IgD-negative memory B cell (primary cell): ENCODE measurements around the gene RALGAPB. TPM values are rescaled to one million over a fixed set of nuclear protein-coding genes. Genes with fewer than 3 reads are reported as not detected.
"Not testable (repeated sequence)": the region's sequence is repeated elsewhere in the genome, so short reads cannot be mapped to it uniquely, and the experiment has no call there.

ENCODE experiments used
- H3K27ac Mint-ChIP-seq, 3 donors: one replicate each; pipeline ENCODE4 v1.8.0; 2020 to 2022; ENCODE audit warnings: mild to moderate bottlenecking in 3 of 3, mixed read lengths in 3 of 3, moderate library complexity in 1 of 3
- H3K27me3 Mint-ChIP-seq: one replicate; pipeline ENCODE4 v1.8.0; 2021; ENCODE audit warnings: mixed read lengths
- H3K36me3 Mint-ChIP-seq: one replicate; pipeline ENCODE4 v1.8.0; 2020; ENCODE audit warnings: mild to moderate bottlenecking, mixed read lengths
- H3K4me1 Mint-ChIP-seq, 3 donors: one replicate each; pipeline ENCODE4 v1.8.0; 2020 to 2022; ENCODE audit warnings: mixed read lengths in 3 of 3, mild to moderate bottlenecking in 1 of 3
- H3K4me3 Mint-ChIP-seq, 4 donors: one replicate each; pipeline ENCODE4 v1.8.0; 2020 to 2022; ENCODE audit warnings: mild to moderate bottlenecking in 4 of 4, mixed read lengths in 4 of 4, moderate library complexity in 3 of 4
- H3K9me3 Mint-ChIP-seq, 3 donors: one replicate each; pipeline ENCODE4 v1.8.0; 2020 to 2021; ENCODE audit warnings: mixed read lengths in 3 of 3, mild to moderate bottlenecking in 1 of 3
- polyA plus RNA-seq: library from polyadenylated mRNA; unstranded; fragments of 300-500 nt; fragmentation: Illumina TruSeq; gene quantifications from one replicate; pipeline ENCODE4 v1.2.3, GENCODE V29; 2021

The RALGAPB gene
- polyA plus RNA-seq, 1 donor from 2014 or later: 13.0 TPM

DNA sequence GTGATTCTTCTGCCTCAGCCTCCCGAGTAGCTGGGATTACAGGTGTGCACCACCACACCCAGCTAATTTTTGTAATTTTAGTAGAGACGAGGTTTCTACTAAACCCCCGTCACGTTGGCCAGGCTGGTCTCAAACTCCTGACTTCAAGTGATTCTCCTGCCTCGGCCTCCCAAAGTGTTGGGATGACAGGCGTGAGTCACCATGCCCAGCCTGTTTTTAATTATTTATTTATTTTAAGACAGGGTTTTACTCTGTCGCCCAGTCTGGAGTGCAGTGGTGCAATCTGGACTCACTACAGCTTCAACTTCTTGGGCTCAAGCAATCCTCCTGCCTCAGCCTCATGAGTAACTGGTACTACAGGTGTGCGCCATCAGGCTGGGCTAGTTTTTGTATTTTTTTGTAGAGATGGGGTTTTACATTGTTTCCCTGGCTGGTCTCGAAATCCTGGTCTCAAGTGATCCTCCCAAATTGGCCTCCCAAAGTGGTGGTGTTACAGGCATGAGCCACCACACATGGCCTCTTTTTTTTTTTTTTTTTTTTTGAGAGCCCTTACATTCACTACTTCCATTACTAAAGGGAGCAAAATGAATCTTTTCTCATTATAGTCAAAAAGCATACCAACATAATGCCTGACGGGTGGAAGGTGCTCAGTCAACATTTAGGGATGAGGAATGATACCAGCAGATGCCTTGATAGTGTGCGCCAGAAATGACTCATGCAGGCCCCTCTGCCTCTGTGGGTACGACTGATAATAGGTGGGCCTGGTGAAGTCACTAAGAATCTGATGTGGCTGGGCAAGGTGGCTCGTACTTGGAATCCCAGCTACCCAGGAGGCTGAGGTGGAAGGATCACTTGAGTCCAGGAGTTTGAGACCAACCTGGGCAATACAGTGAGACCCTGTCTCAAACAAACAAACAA lies 17.8 kb upstream of the RALGAPB start:
- Mint-ChIP-seq H3K36me3 (peaks cover 5% of the 10 kb centered on the region), H3K27ac (peak overlapping the region in 1 of 3 donors; percentile 67), H3K4me1 (peaks cover 0 to 7% (median 4%) of the 10 kb centered on the region in 3 donors), H3K9me3 (no peaks in the 10 kb centered on the region), H3K27me3 (no peaks in the 10 kb centered on the region), H3K4me3 (no peak overlapping the region)

- no peaks in the 10 kb centered on the region for H3K36me3 Mint-ChIP-seq
- H3K4me3 Mint-ChIP-seq: no peak overlapping the region
- no peaks in the 10 kb centered on the region for H3K9me3 Mint-ChIP-seq
- no peaks in the 10 kb centered on the region for H3K27me3 Mint-ChIP-seq
- H3K27ac Mint-ChIP-seq: no peak overlapping the region
- H3K4me1 Mint-ChIP-seq: peaks cover 0 to 7% (median 2%) of the 10 kb centered on the region in 3 donors
Measured at GRCh38 chr20:38458314-38458713, 14.3 kb upstream of the RALGAPB start.

GRCh38 chr20:38460040-38460623 lies 12.5 kb upstream of the RALGAPB start:
- H3K4me3 Mint-ChIP-seq: no peak overlapping the region
- H3K27me3 Mint-ChIP-seq: no peaks in the 10 kb centered on the region
- H3K9me3 Mint-ChIP-seq: no peaks in the 10 kb centered on the region
- H3K36me3 Mint-ChIP-seq: no peaks in the 10 kb centered on the region
- H3K27ac Mint-ChIP-seq: no peak overlapping the region
- peaks cover 0 to 3% (median 0%) of the 10 kb centered on the region in 3 donors for H3K4me1 Mint-ChIP-seq

DNA sequence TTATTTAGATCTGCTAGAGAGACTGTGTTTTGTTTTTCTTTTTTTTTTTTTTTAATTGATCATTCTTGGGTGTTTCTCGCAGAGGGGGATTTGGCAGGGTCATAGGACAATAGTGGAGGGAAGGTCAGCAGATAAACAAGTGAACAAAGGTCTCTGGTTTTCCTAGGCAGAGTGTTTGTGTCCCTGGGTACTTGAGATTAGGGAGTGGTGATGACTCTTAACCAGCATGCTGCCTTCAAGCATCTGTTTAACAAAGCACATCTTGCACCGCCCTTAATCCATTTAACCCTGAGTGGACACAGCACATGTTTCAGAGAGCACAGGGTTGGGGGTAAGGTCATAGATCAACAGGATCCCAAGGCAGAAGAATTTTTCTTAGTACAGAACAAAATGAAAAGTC lies 12.0 kb upstream of the RALGAPB start:
- H3K4me3 Mint-ChIP-seq, H3K9me3 Mint-ChIP-seq, H3K27ac Mint-ChIP-seq, H3K4me1 Mint-ChIP-seq, H3K27me3 Mint-ChIP-seq, H3K36me3 Mint-ChIP-seq: not testable (repeated sequence)

DNA sequence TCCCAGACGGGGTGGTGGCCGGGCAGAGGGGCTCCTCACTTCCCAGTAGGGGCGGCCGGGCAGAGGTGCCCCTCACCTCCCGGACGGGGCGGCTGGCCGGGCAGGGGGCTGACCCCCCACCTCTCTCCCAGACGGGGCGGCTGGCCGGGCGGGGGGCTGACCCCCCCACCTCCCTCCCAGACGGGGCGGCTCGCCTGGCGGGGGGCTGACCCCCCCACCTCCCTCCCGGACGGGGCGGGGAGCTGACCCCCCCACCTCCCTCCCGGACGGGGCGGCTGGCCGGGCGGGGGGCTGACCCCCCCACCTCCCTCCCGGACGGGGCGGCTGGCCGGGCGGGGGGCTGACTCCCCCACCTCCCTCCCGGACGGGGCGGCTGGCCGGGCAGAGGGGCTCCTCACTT lies 11.5 kb upstream of the RALGAPB start:
- not testable (repeated sequence) for H3K9me3 Mint-ChIP-seq, H3K27me3 Mint-ChIP-seq, H3K36me3 Mint-ChIP-seq, H3K4me3 Mint-ChIP-seq, H3K4me1 Mint-ChIP-seq, H3K27ac Mint-ChIP-seq

GRCh38 chr20:38461569-38461968 lies 11.1 kb upstream of the RALGAPB start:
- not testable (repeated sequence) for H3K27ac Mint-ChIP-seq, H3K36me3 Mint-ChIP-seq, H3K4me1 Mint-ChIP-seq, H3K27me3 Mint-ChIP-seq, H3K9me3 Mint-ChIP-seq, H3K4me3 Mint-ChIP-seq

DNA sequence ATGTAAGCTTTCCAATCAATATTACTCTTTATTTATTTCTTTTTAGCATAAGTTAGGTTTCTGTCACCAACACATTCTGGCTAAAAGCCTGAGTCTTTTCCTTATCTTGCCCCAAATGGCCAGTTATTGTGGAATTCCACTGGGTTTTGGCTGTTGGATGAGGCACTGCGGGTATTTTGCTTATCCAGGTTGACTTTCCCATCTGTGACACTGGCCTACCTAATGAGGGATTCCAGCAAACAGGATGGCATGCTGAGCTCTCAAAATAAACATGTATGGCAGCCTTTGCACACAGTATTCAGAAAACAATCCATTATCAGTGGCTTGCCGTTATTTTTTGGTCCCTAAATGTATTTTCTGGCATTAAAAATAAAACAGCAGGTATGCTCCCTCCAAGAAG lies 6.5 kb upstream of the RALGAPB start:
- Mint-ChIP-seq H3K27me3 (no peaks in the 10 kb centered on the region), H3K4me1 (no peaks in the 10 kb centered on the region), H3K36me3 (no peaks in the 10 kb centered on the region), H3K4me3 (no peak overlapping the region), H3K27ac (no peak overlapping the region), H3K9me3 (no peaks in the 10 kb centered on the region)

- Mint-ChIP-seq H3K27me3 (no peaks in the 10 kb centered on the region), H3K4me1 (peaks cover 0 to 4% (median 1%) of the 10 kb centered on the region in 3 donors), H3K36me3 (no peaks in the 10 kb centered on the region), H3K4me3 (no peak overlapping the region), H3K27ac (no peak overlapping the region), H3K9me3 (no peaks in the 10 kb centered on the region)
Measured at GRCh38 chr20:38466983-38467382, 5.7 kb upstream of the RALGAPB start.

- Mint-ChIP-seq H3K4me1 (peaks cover 13 to 34% (median 22%) of the 10 kb centered on the region in 3 donors), H3K9me3 (no peaks in the 10 kb centered on the region), H3K36me3 (no peaks in the 10 kb centered on the region), H3K27me3 (no peaks in the 10 kb centered on the region), H3K27ac (peak overlapping the region in 1 of 3 donors; percentile 68), H3K4me3 (peak overlapping the region in 3 of 4 donors; percentile 5 to 38 (median 23))
Measured at GRCh38 chr20:38471245-38471644, 1.4 kb upstream of the RALGAPB start.

GRCh38 chr20:38471987-38472512 lies 593 bp upstream of the RALGAPB start:
- Mint-ChIP-seq H3K4me3 (peak overlapping the region; percentile 88 to 97 (median 92)), H3K36me3 (no peaks in the 10 kb centered on the region), H3K27me3 (no peaks in the 10 kb centered on the region), H3K9me3 (no peaks in the 10 kb centered on the region), H3K4me1 (peaks cover 15 to 37% (median 27%) of the 10 kb centered on the region in 3 donors), H3K27ac (peak overlapping the region; percentile 68 to 94 (median 81))

GRCh38 chr20:38473367-38473795 lies 738 bp downstream of the RALGAPB start:
- Mint-ChIP-seq H3K27me3 (no peaks in the 10 kb centered on the region), H3K36me3 (no peaks in the 10 kb centered on the region), H3K9me3 (no peaks in the 10 kb centered on the region), H3K4me1 (peaks cover 17 to 38% (median 27%) of the 10 kb centered on the region in 3 donors), H3K4me3 (peak overlapping the region; percentile 88 to 95 (median 89)), H3K27ac (peak overlapping the region; percentile 66 to 71 (median 68))

DNA sequence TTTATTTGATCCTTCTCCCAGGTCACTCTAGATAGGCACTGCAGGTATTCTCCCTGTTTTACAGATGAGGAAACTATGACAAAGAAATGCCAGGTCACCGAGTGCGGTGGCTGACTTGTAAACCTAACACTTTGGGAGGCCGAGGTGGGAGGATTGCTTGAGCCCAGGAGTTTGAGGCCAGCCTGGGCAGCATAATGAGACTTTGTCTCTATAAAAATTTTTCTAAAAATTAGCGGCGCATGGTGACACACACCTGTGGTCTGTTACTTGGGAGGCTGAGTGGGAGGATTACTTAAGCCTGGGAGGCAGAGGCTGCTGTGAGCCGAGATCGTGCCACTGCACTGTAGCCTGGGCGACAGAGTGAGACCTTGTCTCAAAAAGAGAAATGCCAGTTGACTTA lies 5.1 kb downstream of the RALGAPB start:
- no peaks in the 10 kb centered on the region for H3K9me3 Mint-ChIP-seq
- H3K4me1 Mint-ChIP-seq: peaks cover 29 to 37% (median 37%) of the 10 kb centered on the region in 3 donors
- H3K27ac Mint-ChIP-seq: peak overlapping the region in 1 of 3 donors; percentile 21
- no peaks in the 10 kb centered on the region for H3K27me3 Mint-ChIP-seq
- peaks cover 4% of the 10 kb centered on the region for H3K36me3 Mint-ChIP-seq
- peak overlapping the region in 1 of 4 donors; percentile 42 for H3K4me3 Mint-ChIP-seq

DNA sequence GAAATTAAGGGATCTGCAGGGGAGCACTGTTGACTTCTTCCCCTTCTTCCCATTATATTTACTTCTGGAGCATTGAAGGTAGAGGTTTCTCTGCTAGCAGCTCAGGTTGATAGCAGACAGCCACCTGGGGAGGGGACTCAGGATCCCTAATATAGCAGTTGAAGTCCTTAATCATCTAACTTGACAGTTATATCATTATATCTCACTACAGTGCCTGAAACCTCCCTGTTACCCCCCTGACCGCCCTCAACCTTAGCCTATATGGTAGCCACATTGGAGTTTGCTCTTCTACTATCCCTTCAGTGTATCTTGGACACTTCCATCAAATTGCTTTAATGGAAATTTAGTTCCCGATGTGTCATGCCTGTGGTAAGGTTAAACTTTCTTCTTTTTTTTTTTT lies 7.0 kb downstream of the RALGAPB start:
- H3K4me1 Mint-ChIP-seq: peaks cover 24 to 40% (median 28%) of the 10 kb centered on the region in 3 donors
- H3K27me3 Mint-ChIP-seq: no peaks in the 10 kb centered on the region
- no peak overlapping the region for H3K4me3 Mint-ChIP-seq
- no peak overlapping the region for H3K27ac Mint-ChIP-seq
- H3K36me3 Mint-ChIP-seq: peaks cover 4% of the 10 kb centered on the region
- H3K9me3 Mint-ChIP-seq: no peaks in the 10 kb centered on the region

DNA sequence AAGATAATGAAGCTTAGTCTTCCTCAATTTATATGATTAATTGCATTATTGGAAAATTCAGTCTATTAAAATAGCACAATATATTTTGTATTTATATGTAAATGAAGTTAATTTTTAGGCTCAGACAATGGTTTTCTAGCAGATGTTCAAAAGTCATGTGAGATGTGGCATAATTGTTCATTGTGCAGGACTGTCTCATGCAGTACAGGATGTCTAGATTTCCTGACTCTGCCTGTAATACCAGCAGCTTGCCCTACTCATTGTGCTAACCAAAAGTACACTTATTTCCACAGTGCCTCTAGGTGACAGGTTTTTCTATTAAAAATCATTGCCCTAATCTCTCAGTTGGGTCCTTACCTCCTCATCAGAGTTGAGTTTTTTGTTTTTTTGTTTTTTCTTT lies 12.4 kb downstream of the RALGAPB start:
- Mint-ChIP-seq H3K4me1 (peaks cover under 1 to 16% (median 14%) of the 10 kb centered on the region in 3 donors), H3K27me3 (no peaks in the 10 kb centered on the region), H3K9me3 (no peaks in the 10 kb centered on the region), H3K27ac (no peak overlapping the region), H3K4me3 (no peak overlapping the region), H3K36me3 (peaks cover 4% of the 10 kb centered on the region)

- no peak overlapping the region for H3K27ac Mint-ChIP-seq
- no peaks in the 10 kb centered on the region for H3K9me3 Mint-ChIP-seq
- no peaks in the 10 kb centered on the region for H3K27me3 Mint-ChIP-seq
- H3K36me3 Mint-ChIP-seq: peaks cover 6% of the 10 kb centered on the region
- H3K4me3 Mint-ChIP-seq: no peak overlapping the region
- H3K4me1 Mint-ChIP-seq: peaks cover 1 to 3% (median 2%) of the 10 kb centered on the region in 3 donors
Measured at GRCh38 chr20:38489181-38489580, 16.5 kb downstream of the RALGAPB start.
